HFF-Myc (cell line): ENCODE measurements around the gene SLC16A1.

Experiments
- DNase-seq: peaks from one replicate; pipeline ENCODE4 v3.0.0-alpha.2; 2011; ENCODE audit warnings: low read depth; ENCODE audit errors: extremely low read depth
- H3K4me3 ChIP-seq: replicated peaks from 2 replicates; pipeline ENCODE4 v1.5.1; 2011; ENCODE audit warnings: low read depth, mild to moderate bottlenecking, control low read depth, low read length
- CTCF ChIP-seq: IDR thresholded peaks from 2 replicates; pipeline ENCODE4 v1.5.1; 2012; ENCODE audit warnings: mild to moderate bottlenecking, low read depth, low read length, control low read depth; ENCODE audit errors: missing control alignments

The SLC16A1 gene

DNA sequence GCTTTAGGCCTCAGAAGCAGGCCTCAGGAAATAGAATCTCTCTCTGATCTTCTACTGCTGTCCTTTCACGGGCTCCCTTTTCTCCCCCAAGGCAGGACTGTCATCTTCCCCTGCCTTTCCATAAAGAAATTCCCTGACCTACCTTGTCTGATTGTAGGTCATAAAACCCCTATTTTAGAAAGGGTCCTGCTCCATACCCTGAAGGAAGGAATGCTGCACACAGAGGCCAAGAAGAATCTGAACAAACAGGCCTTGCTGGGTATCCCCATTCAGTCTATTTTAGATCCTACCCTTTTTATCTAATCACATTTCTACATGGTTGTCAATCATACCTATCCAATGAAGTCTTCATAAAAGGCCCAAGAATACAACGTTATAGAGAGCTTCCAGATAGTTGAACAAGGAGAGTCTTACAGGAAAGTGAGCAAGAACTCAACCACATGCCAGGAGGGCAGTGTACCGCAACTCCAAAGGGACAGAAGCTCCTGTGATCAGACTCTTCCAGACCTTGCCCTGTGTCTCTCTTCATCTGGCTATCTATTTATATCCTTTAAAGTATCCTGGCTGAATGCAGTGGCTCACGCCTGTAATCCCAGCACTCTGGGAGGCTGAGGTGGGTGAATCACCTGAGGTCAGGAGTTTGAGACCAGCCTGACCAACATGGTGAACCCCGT lies 93.1 kb downstream of the SLC16A1 start:
- no peak for DNase-seq
- H3K4me3 ChIP-seq, result no peak overlapping the region
- TF ChIP-seq CTCF, result no peak
